Psoas muscle (tissue), 8 donors: ENCODE data around the gene CHRNA7. TPM values are rescaled to one million over a fixed set of nuclear protein-coding genes. Genes with fewer than 3 reads are reported as not detected.

Experiments
- ATAC-seq, 4 donors: fragments of 200-7000 bp; cut with Tn5 transposase; one replicate each; pipeline ENCODE4 v1.9.1; 2020; ENCODE audit warnings: moderate library complexity in 3 of 4, mild to moderate bottlenecking in 2 of 4
- DNase-seq, 2 donors: peaks; one replicate each; pipeline ENCODE4 v3.0.0-alpha.2; 2020
- H3K27ac ChIP-seq: fragments of 200-600 bp; one replicate; pipeline ENCODE4 v1.8.0; 2022
- H3K27me3 ChIP-seq, 3 donors: fragments of 200-600 bp in 1 of 3; one replicate each; pipeline versions ENCODE4 v1.6.1 to v1.8.0; 2013 to 2022; ENCODE audit warnings: low read length in 2 of 3, mild to moderate bottlenecking in 2 of 3, moderate library complexity in 1 of 3; ENCODE audit not compliant: insufficient read depth in 3 of 3
- H3K36me3 ChIP-seq, 2 donors: fragments of 200-600 bp in 1 of 2; one replicate each; pipeline versions ENCODE4 v1.6.1 to v1.8.0; 2013 to 2022; ENCODE audit warnings: low read depth in 1 of 2, mild to moderate bottlenecking in 1 of 2, moderate library complexity in 1 of 2; ENCODE audit not compliant: insufficient read depth in 1 of 2
- H3K4me1 ChIP-seq: fragments of 200-600 bp; one replicate; pipeline ENCODE4 v1.8.0; 2022
- H3K4me3 ChIP-seq: fragments of 200-600 bp; one replicate; pipeline ENCODE4 v1.8.0; 2022; ENCODE audit warnings: mild to moderate bottlenecking
- H3K9me3 ChIP-seq: fragments of 200-600 bp; one replicate; pipeline ENCODE4 v1.8.0; 2022
- WGBS, 3 donors: extraction: QIAGEN DNeasy Blood & Tissue Kit; methylation state at CpG; one replicate each; pipeline versions ENCODE4 v1.1.6 to v1.1.7; 2013; 5-methylcytosine and 5-hydroxymethylcytosine counted together
- intact Hi-C, 2 donors: fragments of 100-400 bp; cut with DNase I; formaldehyde crosslinking; loops; one replicate each; pipeline versions ENCODE4 v1.11.0 to v1.14.2; 2022
- polyA plus RNA-seq, 3 donors: library from polyadenylated mRNA; stranded (reverse); fragments of 200-250 nt; gene quantifications; one replicate each; pipeline ENCODE4 v1.2.3, GENCODE V29; 2013
- total RNA-seq, 4 donors: library from RNA; stranded (reverse); fragmentation: NEBNext Ultra II Directional in 2 of 4; extraction: Animal tissue kit (Norgen Biotek cat#: 25700) in 2 of 4; gene quantifications; one replicate each; pipeline versions ENCODE4 v1.2.1 to v1.2.4, GENCODE V29; 2021 to 2023
- TF ChIP-seq, protein P1 (sequence below): fragments of 200-600 bp; IDR thresholded peaks from one replicate; pipeline ENCODE4 v1.8.0; 2022; ENCODE audit warnings: antibody characterized with exemption
- donor health status: healthy with polysubstance abuse.
- donor health status: DM: no; HTN: no; CAD: no; lungs with moderate emphysema.
- donor health status: Bipolar disorder and iron deficiency.
- donor health status: healthy.
- donor health status: DM: yes; HTN: yes; CAD: no.
- donor health status: DM: no; HTN: no; CAD: no.
- donor health status: DM: no; HTN: no; CAD: no.
- donor health status: DM: yes; HTN: yes; CAD: no.

Gene CHRNA7
- total and polyA plus RNA-seq, 7 donors: 0.18 to 1.9 (median 0.45) TPM

DNA sequence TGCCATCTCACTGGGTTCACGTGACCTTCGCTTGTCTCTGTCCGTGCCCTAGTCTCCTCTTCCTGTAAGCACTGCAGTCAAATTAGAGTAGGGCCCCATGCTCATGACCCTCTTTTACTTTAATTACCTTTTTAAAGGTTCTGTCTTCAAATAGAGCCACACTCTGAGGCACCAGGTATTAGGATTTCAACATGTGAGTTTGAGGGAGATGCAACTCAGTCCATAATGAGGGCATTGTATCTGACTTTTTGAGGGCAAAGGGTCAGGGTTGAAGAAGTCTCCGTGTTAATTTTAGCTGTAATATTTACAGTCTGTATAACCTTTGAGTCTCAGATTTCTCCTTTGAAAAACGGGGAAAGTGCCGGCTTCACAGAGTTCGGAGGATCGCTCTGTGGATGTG is 82.9 kb downstream of the CHRNA7 start:
- DNase-seq (no peak), ATAC-seq (no peak)
- no peaks in the 10 kb centered on the region for H3K36me3 ChIP-seq
- H3K27ac ChIP-seq: no peak overlapping the region
- H3K4me1 ChIP-seq: no peaks in the 10 kb centered on the region
- WGBS, 3 donors: 58 to 65% (median 59%) methylated on average over 8 of the region's 8 CpGs
- TF ChIP-seq, protein P1, sequence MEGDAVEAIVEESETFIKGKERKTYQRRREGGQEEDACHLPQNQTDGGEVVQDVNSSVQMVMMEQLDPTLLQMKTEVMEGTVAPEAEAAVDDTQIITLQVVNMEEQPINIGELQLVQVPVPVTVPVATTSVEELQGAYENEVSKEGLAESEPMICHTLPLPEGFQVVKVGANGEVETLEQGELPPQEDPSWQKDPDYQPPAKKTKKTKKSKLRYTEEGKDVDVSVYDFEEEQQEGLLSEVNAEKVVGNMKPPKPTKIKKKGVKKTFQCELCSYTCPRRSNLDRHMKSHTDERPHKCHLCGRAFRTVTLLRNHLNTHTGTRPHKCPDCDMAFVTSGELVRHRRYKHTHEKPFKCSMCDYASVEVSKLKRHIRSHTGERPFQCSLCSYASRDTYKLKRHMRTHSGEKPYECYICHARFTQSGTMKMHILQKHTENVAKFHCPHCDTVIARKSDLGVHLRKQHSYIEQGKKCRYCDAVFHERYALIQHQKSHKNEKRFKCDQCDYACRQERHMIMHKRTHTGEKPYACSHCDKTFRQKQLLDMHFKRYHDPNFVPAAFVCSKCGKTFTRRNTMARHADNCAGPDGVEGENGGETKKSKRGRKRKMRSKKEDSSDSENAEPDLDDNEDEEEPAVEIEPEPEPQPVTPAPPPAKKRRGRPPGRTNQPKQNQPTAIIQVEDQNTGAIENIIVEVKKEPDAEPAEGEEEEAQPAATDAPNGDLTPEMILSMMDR: no peak
- intact Hi-C loops: no loop called here
- H3K9me3 ChIP-seq: no peaks in the 10 kb centered on the region
- H3K4me3 ChIP-seq: no peak overlapping the region
- no peaks in the 10 kb centered on the region for H3K27me3 ChIP-seq

DNA sequence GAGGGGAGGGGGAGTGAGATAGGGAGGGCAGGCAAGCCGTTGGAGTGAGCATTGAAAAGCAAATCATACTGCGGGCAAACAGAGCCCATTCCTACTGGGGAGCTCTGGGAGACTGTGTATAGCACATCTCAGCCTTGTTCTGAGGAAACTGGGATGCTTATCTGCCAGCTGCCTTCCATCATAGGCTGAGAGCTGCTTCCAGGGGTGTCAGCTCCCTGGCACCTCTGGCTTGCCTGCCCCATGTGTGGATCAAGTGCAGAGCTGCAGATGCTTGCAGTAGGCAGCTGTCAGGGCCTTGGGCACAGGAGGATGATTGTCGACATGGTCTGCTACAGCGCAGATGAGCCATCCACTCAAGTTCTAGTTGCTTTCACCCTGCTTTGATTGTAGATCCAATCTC is 86.8 kb downstream of the CHRNA7 start:
- no peaks in the 10 kb centered on the region for H3K27me3 ChIP-seq
- WGBS, 3 donors: 51 to 60% (median 56%) methylated on average over 4 of the region's 4 CpGs
- H3K27ac ChIP-seq: no peak overlapping the region
- intact Hi-C loops: no loop called here
- no peak for ATAC-seq
- H3K9me3 ChIP-seq: no peaks in the 10 kb centered on the region
- no peaks in the 10 kb centered on the region for H3K36me3 ChIP-seq
- DNase-seq: no peak
- TF ChIP-seq, protein P1: no peak
- no peaks in the 10 kb centered on the region for H3K4me1 ChIP-seq
- no peak overlapping the region for H3K4me3 ChIP-seq

DNA sequence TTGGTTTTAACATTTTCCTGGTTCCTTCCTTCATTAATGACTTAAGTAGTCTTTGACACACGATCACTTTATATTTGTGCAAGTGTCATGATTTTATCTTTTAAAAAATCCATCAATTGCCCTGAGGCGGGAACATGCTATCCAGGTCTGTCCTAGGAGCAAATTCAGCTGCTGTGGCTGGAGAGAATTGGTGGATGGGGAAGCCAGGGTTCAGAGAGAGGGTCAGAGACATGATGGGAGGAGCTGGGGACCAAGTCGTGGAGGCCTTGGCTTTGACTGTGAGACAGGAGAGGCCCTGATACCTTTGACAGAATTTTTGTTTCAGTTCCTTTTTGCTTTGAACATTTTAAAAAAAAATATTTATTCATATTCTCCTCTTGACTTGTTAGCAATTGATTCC is 89.0 kb downstream of the CHRNA7 start:
- H3K4me3 ChIP-seq: no peak overlapping the region
- no peak overlapping the region for H3K27ac ChIP-seq
- ATAC-seq: no peak
- no peaks in the 10 kb centered on the region for H3K4me1 ChIP-seq
- intact Hi-C loops: no loop called here
- H3K9me3 ChIP-seq: no peaks in the 10 kb centered on the region
- TF ChIP-seq, protein P1: no peak
- H3K36me3 ChIP-seq: no peaks in the 10 kb centered on the region
- no peak for DNase-seq
- H3K27me3 ChIP-seq: no peaks in the 10 kb centered on the region
- 71 to 77% (median 76%) methylated on average over 3 of the region's 3 CpGs for WGBS, 3 donors

DNA sequence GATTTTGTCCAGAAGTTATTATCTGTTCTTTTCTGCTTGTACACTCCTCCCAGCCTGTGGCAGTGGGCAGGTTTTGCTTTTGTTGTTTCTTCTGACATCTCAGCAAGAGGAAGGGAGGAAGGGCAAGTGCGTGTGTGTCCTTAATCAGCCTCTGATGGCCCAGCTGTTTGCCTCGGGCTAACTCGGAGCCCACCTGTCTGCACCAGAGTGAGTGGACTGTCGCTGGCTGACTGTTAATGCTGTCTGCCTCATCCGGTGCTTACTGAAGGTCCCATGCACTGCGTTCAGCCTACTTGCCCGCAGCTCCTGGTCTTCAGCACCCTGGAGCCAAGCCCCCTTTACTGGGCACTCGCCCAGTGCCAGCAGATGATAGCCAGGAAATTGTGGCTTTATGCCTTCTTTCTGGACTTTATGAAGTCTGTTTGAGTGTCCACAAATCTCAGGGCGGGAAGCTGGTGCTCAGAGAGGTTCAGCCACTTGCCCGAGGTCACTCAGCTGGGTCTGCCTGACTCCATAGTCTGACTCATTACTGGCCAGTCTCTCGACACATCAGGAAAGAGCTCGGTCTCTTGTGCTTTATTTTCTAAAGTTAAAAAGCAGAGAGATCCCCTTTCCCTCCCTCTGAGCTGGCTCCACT is 89.5 kb downstream of the CHRNA7 start:
- Histone ChIP-seq H3K27ac (no peak overlapping the region), H3K4me1 (no peaks in the 10 kb centered on the region), H3K4me3 (no peak overlapping the region), H3K36me3 (no peaks in the 10 kb centered on the region), H3K9me3 (no peaks in the 10 kb centered on the region), H3K27me3 (no peaks in the 10 kb centered on the region)
- DNase-seq (no peak), ATAC-seq (no peak)
- intact Hi-C loops: no loop called here
- WGBS, 3 donors: 29 to 37% (median 33%) methylated on average over 12 of the region's 12 CpGs
- TF ChIP-seq, protein P1: no peak
